Epithelial cell of prostate (primary cell): ENCODE data around the gene PEX11A.

ENCODE experiments used
- DNase-seq: peaks from one replicate; pipeline ENCODE4 v3.0.0-alpha.2; 2011; ENCODE audit warnings: low read depth, low spot score
- H3K27ac ChIP-seq: fragments of 450-650 bp; 2 replicates; pipeline ENCODE4 v1.5.1; 2017; ENCODE audit warnings: mild to moderate bottlenecking

The PEX11A gene

DNA sequence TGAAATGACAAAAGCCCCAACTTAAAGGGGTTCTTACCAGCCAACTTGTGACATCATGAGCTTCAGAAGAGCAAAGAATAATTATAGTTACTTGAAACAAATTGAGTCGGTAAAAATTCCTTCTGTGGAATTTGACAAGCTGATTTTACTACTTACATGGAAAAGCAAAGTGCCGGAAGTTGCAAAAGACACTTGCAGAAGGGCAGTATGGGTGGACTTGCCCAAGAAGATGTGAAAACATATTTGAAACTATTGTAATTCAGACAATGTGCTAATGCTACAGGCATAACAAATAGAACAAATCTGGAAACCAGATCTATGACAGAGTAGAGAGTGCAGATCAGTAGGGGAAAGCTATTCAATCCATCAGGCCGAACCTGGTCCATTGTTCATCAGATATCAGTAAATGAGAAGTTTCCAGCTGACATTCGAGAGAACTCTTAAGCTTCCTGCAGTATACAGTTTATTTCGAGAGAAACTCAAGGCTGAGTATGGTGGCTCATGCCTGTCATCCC is 32.8 kb downstream of the PEX11A start:
- H3K27ac ChIP-seq: no peak overlapping the region
- no peak for DNase-seq

DNA sequence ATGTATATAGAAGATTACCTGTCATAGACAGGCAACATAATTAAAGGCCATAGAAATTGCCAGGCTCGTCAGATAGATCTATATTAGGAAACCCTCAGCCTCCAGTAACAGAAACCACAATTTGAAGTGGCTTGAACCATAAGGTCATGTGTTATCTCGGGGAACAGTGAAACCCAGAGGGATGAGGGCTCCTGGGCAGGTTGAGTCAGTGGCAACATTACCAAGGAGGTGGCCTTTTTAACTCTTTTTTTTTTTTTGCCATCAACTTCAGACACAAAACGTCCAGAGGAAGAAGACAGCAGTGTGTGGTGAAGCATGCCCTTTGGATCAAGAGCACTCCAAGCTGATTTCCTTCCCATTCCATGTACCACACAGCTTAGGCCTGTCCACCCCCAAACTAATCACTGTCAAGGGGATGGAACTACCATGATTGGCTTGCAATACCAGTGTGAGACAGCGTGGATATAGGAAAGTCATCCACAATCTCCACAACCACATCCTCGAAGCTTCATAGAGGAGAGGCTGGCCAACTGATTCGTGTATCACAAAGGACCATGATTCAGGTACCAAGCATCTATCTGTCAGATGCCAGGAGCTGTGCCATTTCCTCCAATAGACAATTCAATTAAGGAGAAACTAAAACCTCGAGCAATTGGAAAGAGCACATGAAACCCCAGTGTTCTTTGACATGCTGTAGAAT is 34.3 kb downstream of the PEX11A start:
- no peak for DNase-seq
- no peak overlapping the region for H3K27ac ChIP-seq

GRCh38 chr15:89654847-89655805 is 35.4 kb downstream of the PEX11A start, which contains the start of gene KIF7:
KIF7 (minus strand) TSS chr15:89655467; CDS start chr15:89652930, 2,537 bp downstream.
- DNase-seq: no peak
- no peak within 1 kb of the TSS for H3K27ac ChIP-seq

DNA sequence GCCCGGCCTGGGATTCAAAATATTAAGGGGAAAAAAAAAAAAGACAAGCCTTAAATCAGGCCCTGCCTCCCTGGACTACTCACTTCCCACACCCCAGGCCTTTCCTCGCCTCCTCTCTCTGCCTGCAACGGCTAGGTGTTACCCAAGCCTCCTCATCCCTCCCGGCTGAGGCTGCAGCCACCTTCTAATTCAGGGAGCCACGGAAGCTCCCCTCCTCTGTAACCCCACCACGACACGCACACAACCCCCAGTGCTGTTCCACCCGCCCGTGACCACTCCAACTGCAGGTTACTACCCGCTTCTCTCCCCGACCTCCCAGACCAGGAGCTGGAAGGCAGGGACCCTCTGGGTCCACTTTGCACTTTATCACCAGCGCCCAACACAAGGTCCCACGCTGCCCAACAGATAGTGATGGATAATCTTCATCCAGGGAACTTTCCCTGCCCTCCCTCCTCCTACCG is 36.2 kb downstream of the PEX11A start:
- no peak overlapping the region for H3K27ac ChIP-seq
- DNase-seq: no peak

DNA sequence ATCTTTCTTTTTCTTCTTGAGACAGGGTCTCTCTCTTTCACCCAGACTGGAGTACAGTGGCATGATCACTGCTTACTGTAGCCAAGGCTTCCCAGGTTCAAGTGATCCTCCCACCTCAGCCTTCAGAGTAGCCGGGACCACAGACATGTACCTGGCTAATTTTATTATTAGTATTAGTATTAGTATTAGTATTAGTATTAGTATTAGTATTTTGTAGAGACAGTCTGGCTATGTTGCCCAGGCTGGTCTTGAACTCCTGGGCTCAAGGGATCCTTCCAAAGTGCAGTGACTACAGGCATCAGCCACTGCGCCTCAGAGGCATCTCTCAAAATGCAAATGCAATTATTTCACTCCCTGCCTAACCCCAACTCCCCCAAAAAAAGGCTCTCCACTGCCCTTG is 37.0 kb downstream of the PEX11A start:
- H3K27ac ChIP-seq: no peak overlapping the region
- DNase-seq: no peak

GRCh38 chr15:89652666-89653065 is 37.9 kb downstream of the PEX11A start:
- DNase-seq: no peak

DNA sequence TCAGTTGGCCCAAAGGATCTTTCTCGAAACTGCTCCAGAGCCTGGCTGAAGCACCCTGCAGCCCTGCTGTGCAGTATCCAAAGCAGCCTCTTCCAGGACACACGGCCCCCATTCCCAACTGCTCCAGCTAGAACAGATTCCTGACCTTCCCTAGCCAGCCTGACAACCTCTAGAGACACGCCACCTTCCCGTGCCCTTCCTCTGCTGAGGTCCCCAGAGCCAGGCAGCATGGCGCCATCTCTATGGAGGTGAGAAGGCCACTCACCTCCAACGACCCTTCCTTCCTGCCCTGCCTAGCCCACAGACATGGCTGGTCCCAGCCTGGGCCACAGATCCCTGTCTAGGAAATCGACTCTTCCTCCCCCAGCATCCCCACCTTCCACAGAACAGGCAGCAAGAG is 38.4 kb downstream of the PEX11A start:
- DNase-seq: no peak
- no peak overlapping the region for H3K27ac ChIP-seq

More at GRCh38 chr15:89652666-89653065, 37.9 kb downstream of the PEX11A start:
- no peak overlapping the region for H3K27ac ChIP-seq

- no peak for DNase-seq
- H3K27ac ChIP-seq: no peak overlapping the region
Measured at GRCh38 chr15:89649716-89650115, 40.8 kb downstream of the PEX11A start.

- DNase-seq: no peak
- no peak overlapping the region for H3K27ac ChIP-seq
Measured at GRCh38 chr15:89649013-89649625, 41.4 kb downstream of the PEX11A start.

GRCh38 chr15:89648106-89649012 is 42.2 kb downstream of the PEX11A start:
- H3K27ac ChIP-seq: no peak overlapping the region
- no peak for DNase-seq

- no peak overlapping the region for H3K27ac ChIP-seq
- no peak for DNase-seq
Measured at GRCh38 chr15:89647191-89647851, 43.2 kb downstream of the PEX11A start.

DNA sequence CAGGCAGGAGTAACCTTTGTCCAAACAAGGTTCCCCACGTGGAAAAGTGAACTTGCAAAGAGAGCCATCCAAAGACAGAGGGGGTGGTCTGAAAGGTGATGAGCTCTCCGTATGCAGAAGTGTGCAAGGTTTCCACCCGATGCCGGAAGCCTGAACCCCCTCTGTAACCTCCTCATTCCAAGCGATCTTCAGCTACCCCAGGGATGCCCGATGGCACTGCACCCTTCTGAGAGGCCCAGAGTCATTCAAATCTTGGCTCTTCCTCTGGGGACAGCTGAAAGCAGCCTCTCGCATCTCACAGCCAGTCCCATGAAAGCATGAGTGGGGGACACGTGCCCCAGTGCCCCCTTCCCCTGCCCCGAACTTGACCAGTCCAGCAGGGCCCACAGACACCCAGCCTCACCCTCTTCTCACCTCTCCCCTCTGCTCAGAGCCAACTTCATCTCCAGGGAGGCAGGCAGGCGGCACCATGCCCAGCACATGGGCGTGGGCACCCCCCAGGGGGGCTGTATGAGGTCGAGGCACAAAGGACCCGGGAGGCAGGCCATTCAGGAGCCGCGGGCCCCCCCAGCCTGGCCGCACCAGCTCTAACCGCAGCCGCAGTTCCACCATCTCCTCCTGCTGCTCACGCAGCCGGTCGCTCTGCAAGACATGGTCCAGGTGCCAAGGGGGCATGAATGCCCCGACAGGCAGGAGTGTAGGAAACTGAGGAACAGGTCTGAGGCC is 44.0 kb downstream of the PEX11A start:
- no peak overlapping the region for H3K27ac ChIP-seq
- DNase-seq: no peak

GRCh38 chr15:89645680-89646079 is 44.9 kb downstream of the PEX11A start:
- no peak for DNase-seq
- H3K27ac ChIP-seq: no peak overlapping the region

GRCh38 chr15:89642106-89642505 is 48.4 kb downstream of the PEX11A start:
- no peak for DNase-seq
- no peak overlapping the region for H3K27ac ChIP-seq

GRCh38 chr15:89641053-89641452 is 49.5 kb downstream of the PEX11A start:
- no peak for DNase-seq

DNA sequence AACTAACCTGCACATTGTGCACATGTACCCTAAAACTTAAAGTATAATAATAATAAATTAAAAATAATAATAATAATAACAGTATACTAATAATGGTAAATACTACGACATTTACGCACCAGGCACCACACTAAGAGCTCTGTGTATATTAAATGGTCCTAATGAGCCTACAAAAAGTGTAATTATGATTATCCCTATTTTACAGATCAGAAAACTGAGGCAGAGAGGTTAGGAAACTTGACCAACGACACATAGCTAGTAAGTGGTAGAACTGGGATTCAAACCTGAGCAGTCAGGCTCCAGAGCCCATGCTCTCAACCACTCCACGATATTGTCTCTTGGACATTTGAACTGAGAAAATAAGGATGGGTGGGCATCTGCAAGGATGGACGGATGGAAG is 50.3 kb downstream of the PEX11A start:
- no peak overlapping the region for H3K27ac ChIP-seq
- no peak for DNase-seq

More at GRCh38 chr15:89641053-89641452, 49.5 kb downstream of the PEX11A start:
- no peak overlapping the region for H3K27ac ChIP-seq

GRCh38 chr15:89633585-89633984 is 57.0 kb downstream of the PEX11A start:
- no peak overlapping the region for H3K27ac ChIP-seq
- no peak for DNase-seq
